ENCODE measurements around the gene CLCNKB. TPM values are rescaled to one million over a fixed set of nuclear protein-coding genes. Genes with fewer than 3 reads are reported as not detected.

Gene CLCNKB
- total RNA-seq, 1 donor from 2014 or later = 0.35 TPM

DNA sequence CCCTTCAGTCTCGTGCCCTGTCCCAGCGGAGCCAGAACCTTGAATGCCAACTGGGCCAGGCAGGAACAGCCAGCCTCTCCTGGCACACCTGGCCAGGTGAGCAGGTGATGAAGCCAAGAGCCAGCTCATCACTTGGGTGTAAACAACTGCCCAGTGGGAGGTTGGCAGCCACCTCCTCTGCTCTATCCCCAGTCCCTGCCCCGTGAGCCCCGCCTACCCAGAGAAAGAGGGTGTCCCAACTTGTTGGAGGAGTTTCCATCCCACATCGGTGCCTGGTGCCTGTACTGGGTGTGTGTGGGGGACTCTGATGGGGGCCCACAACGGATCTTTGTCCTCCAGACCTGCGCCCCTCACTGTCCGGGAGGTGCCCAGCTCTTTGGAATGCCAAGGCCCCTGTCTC, 47.7 kb downstream of the CLCNKB start:
- no peak for DNase-seq (ENCODE audit: low spot score)

DNA sequence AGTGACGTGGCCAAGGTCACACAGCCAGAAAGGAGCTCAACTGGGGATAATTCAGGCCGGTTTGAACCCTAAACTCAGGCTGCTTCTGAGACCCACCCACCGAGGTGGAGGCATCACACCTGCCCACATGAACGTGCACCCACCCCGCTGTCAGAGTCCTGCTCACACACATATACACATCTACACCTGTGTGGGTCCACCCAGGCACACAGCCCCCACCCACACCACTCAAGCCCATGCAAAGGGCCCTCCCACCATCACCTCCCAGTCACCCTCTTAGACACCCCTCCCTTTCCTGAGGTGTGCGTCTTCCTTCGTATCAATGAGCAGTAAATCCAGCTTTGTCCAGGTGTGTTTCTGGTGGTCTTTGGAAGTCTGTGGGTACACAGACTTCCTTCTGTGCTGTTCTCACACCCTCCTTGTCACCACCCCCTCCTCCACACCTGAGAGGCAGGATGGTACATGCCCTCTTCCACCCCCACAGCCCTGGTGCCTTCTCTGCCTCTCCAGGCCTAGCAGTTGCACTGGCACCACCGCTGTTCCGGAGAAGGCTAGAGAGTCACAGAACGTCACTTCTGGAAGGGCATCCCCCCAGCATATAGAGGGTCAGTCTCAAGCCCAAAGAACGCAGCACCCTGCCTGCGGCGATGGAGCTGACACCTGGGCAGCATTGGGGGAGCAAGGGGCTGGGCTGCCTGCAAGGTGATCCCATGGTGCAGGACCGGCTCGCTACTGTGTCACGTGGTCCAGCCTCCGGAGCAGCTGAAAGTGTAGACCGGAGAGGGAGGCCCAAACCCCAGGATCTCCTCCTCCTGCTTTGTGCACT, 48.7 kb downstream of the CLCNKB start:
- no peak for DNase-seq (ENCODE audit: low spot score)

DNA sequence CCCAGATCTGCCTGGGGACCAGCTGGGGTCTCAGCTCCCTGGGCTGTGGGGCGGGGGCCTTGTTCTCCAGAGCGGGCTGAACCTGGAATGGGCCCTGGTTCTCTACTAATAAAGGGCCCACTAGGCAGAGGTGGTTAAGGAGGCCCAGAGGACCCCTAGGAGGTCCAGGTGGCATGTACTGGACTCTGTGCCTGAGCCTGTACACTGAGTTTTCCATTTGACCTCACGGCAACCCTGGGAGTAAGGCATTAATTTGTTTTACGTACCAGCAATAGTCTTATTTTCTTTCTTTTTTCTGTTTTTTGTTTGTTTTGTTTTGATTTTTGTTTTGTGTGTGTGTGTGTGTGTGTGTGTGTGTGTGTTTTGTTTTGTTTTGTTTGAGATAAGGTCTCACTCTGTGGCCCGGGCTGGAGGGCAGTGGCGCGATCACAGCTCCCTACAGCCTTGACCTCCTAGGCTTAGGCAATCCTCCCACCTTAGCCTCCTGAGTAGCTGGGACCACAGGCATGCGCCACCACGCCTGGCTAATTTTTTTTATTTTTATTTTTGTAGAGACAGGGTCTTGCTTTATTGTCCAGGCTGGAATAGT, 49.4 kb downstream of the CLCNKB start:
- DNase-seq (ENCODE audit: low spot score) = no peak

DNA sequence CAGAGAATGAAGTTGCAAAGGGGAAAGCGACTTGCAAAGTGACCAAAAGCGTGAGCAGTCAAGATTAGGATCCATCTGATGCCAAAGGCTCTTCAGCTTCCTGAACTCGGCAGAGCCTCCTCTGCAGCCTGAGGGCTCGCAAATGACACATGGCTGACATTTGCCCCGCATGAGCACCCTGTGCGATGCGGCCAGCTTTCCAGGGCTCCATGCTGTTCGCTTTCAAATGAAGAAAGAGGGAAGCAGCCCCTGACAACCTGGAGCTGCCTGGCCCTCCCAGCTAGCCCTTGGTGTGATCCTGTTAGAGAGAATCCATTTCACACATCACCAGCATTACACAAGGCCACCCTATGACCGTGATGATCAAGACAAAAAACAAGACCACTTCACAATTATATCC, 50.0 kb downstream of the CLCNKB start:
- no peak for DNase-seq (ENCODE audit: low spot score)

DNA sequence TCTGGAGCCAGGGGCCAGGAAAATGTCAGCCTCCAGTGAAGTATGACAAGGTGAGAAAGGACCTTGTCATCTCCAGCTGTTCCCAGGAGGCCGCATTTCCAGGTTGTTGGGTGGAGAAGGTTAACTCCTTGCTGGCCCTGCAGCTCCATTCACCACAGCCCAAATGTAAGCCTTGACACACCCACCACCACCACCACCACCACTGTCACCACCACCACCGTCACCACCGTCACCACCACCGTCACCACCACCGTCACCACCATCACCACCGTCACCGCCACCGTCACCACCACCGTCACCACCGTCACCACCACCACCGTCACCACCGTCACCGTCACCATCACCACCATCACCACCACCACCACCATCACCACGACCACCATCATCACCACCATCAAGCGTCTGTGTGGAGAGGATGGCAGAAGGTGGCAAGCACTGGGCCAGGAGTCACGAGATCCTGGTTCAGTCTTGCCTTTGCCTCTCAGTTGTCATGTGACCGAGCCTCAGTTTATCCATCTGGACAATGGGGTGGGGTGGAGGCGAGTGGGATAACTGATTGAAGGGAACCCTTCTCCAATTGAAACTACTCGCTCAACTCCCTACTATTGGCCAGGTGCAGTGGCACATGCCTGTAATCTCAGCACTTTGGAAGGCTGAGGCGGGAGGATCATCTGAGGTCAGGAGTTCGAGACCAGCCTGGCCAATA, 51.0 kb downstream of the CLCNKB start:
- DNase-seq (ENCODE audit: low spot score) = no peak

DNA sequence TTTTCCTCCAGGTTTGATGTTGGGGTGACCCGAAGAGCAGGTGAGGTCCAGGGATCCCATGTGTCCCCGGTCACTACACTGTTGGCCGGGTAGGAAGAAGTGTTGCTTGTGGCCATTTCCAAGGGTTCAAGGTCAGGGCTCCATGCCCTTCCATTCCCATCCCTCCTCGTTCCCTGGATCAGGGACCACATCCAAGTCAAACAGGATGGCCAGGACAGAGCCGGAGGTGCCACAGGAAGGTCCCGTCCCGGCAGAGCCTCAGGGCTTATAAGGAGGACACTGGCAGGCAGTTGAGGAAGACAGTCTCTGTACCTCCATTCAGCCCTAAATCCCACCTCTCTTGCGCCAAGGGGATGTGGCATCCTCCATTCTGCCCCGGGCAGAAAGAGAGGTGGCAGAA, 51.9 kb downstream of the CLCNKB start:
- DNase-seq (ENCODE audit: low spot score) = no peak

DNA sequence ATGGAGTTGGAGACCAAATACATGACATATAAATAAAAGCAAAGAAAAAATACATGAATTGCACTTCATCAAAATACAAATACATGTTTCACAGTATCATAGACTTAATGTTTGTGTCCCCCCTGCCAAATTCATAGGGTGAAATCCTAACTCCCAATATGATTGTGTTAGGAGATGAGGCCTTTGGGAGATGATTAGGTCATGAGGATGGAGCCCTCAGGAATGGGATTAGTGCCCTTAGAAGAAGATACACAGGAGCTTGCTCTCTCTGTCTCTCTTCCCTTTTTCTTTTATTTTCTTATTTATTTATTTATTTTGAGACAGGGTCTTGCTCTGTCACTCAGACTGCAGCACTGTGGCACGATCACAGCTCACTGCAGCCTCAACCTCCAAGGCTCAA, 55.8 kb downstream of the CLCNKB start:
- DNase-seq (ENCODE audit: low spot score) = no peak

DNA sequence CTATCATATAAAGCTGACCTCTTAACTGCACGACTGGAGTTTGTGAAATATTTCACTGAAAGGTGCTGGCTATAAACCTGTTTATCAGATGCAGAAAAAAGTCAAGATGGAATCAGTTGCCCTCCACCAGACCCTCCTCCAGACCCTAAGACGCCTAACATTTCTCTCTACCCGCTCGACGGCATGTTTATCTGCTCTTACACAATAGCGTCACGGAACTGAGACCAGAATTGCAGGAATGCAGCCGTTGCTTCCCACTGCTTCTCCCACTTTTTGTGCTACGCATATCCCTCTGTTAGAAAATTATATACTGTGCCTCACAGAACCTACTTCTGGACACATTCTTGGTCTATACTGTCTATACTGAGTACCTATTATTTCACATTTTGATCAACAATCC, 58.0 kb downstream of the CLCNKB start:
- DNase-seq (ENCODE audit: low spot score) = no peak

Other genes with a start within 250 kb of the CLCNKB start
- gene UQCRHL, start 236.1 kb upstream of the CLCNKB start, total RNA-seq = 1.3 TPM
- 92.0 TPM for gene SPEN, start 196.1 kb upstream of the CLCNKB start, total RNA-seq
- gene ZBTB17, start 67.7 kb upstream of the CLCNKB start, total RNA-seq = 29.9 TPM
- not detected for gene SRARP, start 39.5 kb upstream of the CLCNKB start, total RNA-seq
- 342 TPM for gene HSPB7, start 25.7 kb upstream of the CLCNKB start, total RNA-seq
- gene CLCNKA, start 21.7 kb upstream of the CLCNKB start, total RNA-seq = 0.39 TPM
- gene FAM131C, start 29.9 kb downstream of the CLCNKB start, total RNA-seq = not detected
- gene EPHA2, start 112.3 kb downstream of the CLCNKB start, total RNA-seq = 17.6 TPM
- gene ARHGEF19, start 168.9 kb downstream of the CLCNKB start, total RNA-seq = 6.7 TPM
- 1.9 TPM for gene CPLANE2, start 193.4 kb downstream of the CLCNKB start, total RNA-seq

Data from mesenteric fat pad (tissue), 1 donor.